H1 (cell line): ENCODE measurements around the gene ASGR2. TPM values are rescaled to one million over a fixed set of nuclear protein-coding genes. Genes with fewer than 3 reads are reported as not detected.

Experiments
- KDM1A ChIP-seq: fragments of 200-600, 300-600 bp; sonication (generic); IDR thresholded peaks from 2 replicates; pipeline ENCODE4 v1.7.1; 2016; ENCODE audit warnings: mild to moderate bottlenecking, low read length, borderline replicate concordance
- polyA plus RNA-seq, 7 experiments: library from polyadenylated mRNA; depleted of rRNA in 3 of 7; stranded (reverse) in 5 of 7; unstranded in 2 of 7; fragments of >200 nt in 5 of 7; fragments of 200-250 nt in 2 of 7; gene quantifications; 1 replicate in 5 of 7; 2 replicates in 1 of 7; 4 replicates in 1 of 7; pipeline versions ENCODE4 v1.2.1 to v1.2.3, GENCODE V29; 2011 to 2013; ENCODE audit warnings: missing spikeins in 2 of 7, mixed read lengths in 2 of 7
- total RNA-seq: library from RNA; stranded (reverse); fragmentation: NEBNext Ultra II Directional; extraction: Animal tissue kit (Norgen Biotek cat#: 25700); gene quantifications from 2 replicates; pipeline ENCODE4 v1.2.1, GENCODE V29; 2021

The ASGR2 gene
- total and polyA plus RNA-seq, 2 of the 8 experiments (the other 6 are each of a cell fraction or from before 2014, with no cell fraction given): 0.91 TPM; not detected in 1

- TF ChIP-seq KDM1A: no peak
These were observed 29.6 kb upstream of the ASGR2 start (continued) for GRCh38 chr17:7144213-7144612.
